NCI-H187 (cell line): Measurements from ENCODE around the gene PSMD12.
"Not testable (repeated sequence)": the region's sequence is repeated elsewhere in the genome, so short reads cannot be mapped to it uniquely, and the experiment has no call there.

Experiments
- DNase-seq, 2 experiments: peaks; one replicate each; lab custom pipeline; 2025; lab: John Stamatoyannopoulos, UW

The PSMD12 gene

GRCh38 chr17:67358612-67359011 lies 7.8 kb downstream of the PSMD12 start:
- no peak for DNase-seq

- DNase-seq: no peak
Measured at GRCh38 chr17:67353929-67354574, 12.3 kb downstream of the PSMD12 start.

GRCh38 chr17:67353161-67353560 lies 13.2 kb downstream of the PSMD12 start:
- DNase-seq: no peak

- no peak for DNase-seq
Measured at GRCh38 chr17:67349420-67349819, 17.0 kb downstream of the PSMD12 start.

GRCh38 chr17:67347826-67348225 lies 18.6 kb downstream of the PSMD12 start:
- DNase-seq: no peak

- DNase-seq: no peak
Measured at GRCh38 chr17:67343237-67343636, 23.1 kb downstream of the PSMD12 start.

GRCh38 chr17:67338353-67338752 lies 28.0 kb downstream of the PSMD12 start:
- not testable (repeated sequence) for DNase-seq

GRCh38 chr17:67336859-67337258 lies 29.5 kb downstream of the PSMD12 start:
- DNase-seq: no peak

GRCh38 chr17:67335245-67335835 lies 31.0 kb downstream of the PSMD12 start:
- DNase-seq: no peak

GRCh38 chr17:67332162-67332508 lies 34.2 kb downstream of the PSMD12 start:
- not testable (repeated sequence) for DNase-seq

GRCh38 chr17:67331381-67332161 lies 34.8 kb downstream of the PSMD12 start:
- DNase-seq: not testable (repeated sequence)

- no peak for DNase-seq
Measured at GRCh38 chr17:67328026-67328425, 38.4 kb downstream of the PSMD12 start.

- DNase-seq: not testable (repeated sequence)
Measured at GRCh38 chr17:67326959-67327745, 39.2 kb downstream of the PSMD12 start.

GRCh38 chr17:67326440-67326839 lies 39.9 kb downstream of the PSMD12 start:
- DNase-seq: no peak

GRCh38 chr17:67324330-67324729 lies 42.0 kb downstream of the PSMD12 start:
- DNase-seq: no peak

GRCh38 chr17:67323445-67323844 lies 42.9 kb downstream of the PSMD12 start:
- DNase-seq: no peak

GRCh38 chr17:67322042-67322787 lies 44.2 kb downstream of the PSMD12 start:
- DNase-seq: no peak

GRCh38 chr17:67321486-67321885 lies 44.9 kb downstream of the PSMD12 start:
- DNase-seq: not testable (repeated sequence)

- no peak for DNase-seq
Measured at GRCh38 chr17:67316781-67317180, 49.6 kb downstream of the PSMD12 start.

- no peak for DNase-seq
Measured at GRCh38 chr17:67315865-67316264, 50.5 kb downstream of the PSMD12 start.

- DNase-seq: no peak
Measured at GRCh38 chr17:67312265-67312664, 54.1 kb downstream of the PSMD12 start.

- no peak for DNase-seq
Measured at GRCh38 chr17:67311575-67311974, 54.8 kb downstream of the PSMD12 start.
